Activated CD4-positive, alpha-beta T cell treated with anti-CD3 and anti-CD28 coated beads, Interleukin-10, Interleukin-2, amounts not matched to agents 100 ng/mL and 50 ng/mL, durations not matched to agents 16 hours and 8 hours (primary cell): Measurements from ENCODE around the gene TUBGCP3.
A peak's percentile ranks its signal among the peaks of the same experiment; 100 is the strongest.

Experiments used
- DNase-seq: peaks from one replicate; pipeline ENCODE4 v3.0.0-alpha.2; 2020

The TUBGCP3 gene

DNA sequence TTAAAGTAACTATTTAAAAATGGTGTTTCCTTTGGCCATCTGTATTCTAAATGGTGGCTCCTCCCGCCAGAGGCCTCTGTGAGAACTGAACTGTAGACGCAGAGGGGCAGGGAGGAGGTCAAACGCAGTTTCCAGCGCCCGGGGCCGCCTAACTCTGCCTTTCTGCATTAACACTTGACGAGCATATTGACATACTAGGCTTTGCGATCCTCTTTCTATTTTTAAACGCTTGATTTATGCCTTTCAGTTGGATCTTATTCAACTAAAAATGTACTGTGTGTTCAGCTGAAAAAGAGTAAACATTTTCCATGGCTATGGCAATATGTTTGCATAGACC lies 137.1 kb downstream of the TUBGCP3 start:
- DNase-seq, result no peak

- DNase-seq, result no peak
These were observed 137.6 kb downstream of the TUBGCP3 start for GRCh38 chr13:112450118-112450903.

DNA sequence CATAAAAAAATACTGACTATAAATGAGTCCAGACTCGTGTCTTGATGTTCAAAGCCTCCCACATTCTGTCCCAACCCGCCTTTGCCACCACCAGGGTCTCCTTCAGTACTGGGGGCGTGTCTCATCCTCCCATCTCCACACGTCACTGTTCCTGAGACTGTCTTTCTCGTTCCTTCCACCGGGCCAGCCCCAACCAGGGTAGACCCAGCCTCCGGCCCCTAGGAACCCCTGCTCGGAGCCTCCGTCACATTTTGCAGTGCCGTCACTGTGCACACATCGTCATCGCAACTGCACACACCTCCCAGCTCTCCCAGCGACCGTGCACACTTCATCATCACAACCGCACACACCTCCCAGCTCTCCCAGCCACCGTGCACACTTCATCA lies 138.4 kb downstream of the TUBGCP3 start:
- DNase-seq, result no peak

GRCh38 chr13:112448621-112449544 lies 139.1 kb downstream of the TUBGCP3 start:
- DNase-seq, result no peak

- DNase-seq, result no peak
These were observed 140.0 kb downstream of the TUBGCP3 start for GRCh38 chr13:112447761-112448603.

DNA sequence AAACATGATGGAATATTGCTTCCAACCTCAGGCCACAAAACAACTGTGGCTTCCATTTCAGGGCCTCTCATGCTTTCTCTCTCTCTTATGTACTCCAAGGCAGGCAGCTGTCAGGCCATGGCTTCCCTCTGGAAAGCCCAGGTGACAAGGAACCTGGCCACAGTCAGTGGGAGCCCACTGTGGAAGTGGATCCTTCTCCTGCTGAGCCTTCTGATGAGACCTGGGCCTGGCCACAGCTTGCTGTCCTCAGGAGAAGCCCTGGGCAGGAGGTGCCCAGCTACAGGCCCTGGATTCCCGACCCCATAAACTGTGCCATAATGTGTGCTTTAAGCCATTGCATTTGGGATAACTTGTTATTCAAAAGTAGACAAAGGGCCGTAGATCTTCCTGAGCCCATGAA lies 140.6 kb downstream of the TUBGCP3 start:
- DNase-seq, result no peak

DNA sequence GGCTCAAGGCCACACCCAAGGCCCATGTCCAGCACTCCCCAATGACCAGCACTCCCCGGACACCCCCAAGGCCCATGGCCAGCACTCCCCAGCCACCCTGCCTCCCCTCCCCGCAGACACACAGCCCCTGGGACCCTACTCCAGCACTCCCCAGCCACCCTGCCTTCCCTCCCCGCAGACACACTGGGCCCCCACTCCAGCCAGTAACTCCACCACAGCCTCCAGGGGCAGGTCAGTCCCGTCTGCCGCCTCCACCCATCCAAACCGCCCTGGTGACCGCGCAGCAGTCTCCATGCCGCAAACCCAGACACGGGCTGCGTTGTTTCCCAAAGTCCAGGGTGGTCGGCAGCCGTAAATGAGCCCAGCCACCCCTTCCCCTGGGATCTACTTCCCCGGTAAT lies 141.1 kb downstream of the TUBGCP3 start:
- no peak for DNase-seq

DNA sequence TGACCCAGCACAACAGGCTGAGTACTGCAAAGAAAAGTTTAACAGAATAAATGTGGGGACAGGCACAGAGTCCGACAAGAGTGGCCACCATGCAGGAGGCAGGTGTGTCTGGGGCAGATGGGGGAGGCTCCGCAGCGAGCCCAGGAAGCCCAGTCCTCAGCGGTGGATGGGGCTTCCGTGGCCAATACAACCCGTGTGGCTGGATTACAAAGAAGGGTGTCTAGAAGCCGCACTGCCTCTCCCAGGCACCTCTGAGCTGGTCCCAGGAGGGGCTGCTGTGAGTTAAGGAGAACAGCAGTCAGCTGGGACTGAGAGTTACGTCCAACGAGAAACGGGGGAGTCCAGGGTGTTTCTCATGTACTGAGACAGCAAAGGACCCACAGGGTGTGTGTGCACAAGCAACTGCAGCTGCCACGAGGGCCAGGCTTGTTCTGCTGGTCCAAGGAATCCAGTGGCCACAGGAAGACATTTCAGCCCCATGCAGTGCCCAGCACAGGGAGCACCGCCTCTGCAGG lies 141.5 kb downstream of the TUBGCP3 start:
- no peak for DNase-seq

DNA sequence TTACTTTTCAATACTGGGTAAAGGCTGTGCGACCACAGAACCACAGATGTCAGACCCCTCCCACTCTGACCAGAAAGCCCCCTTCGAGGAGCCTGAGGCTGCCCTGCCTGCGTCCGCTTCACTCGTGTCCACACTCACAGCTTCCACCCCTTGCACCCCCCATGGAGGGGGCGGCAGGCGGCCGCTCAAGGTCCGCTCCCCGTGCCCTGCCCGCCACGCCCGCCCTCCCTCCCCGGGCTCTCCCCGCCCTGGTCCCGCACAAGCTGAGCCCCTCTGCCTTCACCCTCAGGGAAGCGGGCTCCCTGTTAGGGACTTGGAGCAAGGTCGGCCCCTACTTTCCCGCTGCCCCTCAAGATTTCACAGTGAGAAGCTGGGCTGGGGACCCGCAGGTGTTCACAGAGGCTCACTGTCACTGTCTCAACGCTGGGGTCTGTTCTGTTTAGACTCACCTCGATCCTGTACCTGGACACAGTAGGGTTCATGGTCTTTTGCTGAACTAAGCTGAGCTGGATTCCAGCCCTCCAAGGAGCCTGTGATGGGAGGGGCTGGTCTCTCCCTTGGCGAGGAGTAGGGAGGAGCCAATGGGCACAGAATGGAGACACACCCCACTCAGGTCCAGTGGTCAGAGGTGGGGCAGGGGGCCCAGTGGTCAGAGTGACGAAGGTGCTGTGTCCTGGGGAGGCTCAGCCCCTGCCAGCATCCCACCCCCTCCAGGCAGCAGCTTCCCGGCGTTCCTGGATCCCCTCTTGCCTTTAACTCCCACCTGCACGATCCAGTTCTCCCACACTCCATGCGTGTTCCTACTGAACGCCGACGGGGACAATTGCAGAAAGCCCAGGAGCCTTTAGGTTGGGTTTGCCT lies 142.3 kb downstream of the TUBGCP3 start:
- DNase-seq, result no peak

DNA sequence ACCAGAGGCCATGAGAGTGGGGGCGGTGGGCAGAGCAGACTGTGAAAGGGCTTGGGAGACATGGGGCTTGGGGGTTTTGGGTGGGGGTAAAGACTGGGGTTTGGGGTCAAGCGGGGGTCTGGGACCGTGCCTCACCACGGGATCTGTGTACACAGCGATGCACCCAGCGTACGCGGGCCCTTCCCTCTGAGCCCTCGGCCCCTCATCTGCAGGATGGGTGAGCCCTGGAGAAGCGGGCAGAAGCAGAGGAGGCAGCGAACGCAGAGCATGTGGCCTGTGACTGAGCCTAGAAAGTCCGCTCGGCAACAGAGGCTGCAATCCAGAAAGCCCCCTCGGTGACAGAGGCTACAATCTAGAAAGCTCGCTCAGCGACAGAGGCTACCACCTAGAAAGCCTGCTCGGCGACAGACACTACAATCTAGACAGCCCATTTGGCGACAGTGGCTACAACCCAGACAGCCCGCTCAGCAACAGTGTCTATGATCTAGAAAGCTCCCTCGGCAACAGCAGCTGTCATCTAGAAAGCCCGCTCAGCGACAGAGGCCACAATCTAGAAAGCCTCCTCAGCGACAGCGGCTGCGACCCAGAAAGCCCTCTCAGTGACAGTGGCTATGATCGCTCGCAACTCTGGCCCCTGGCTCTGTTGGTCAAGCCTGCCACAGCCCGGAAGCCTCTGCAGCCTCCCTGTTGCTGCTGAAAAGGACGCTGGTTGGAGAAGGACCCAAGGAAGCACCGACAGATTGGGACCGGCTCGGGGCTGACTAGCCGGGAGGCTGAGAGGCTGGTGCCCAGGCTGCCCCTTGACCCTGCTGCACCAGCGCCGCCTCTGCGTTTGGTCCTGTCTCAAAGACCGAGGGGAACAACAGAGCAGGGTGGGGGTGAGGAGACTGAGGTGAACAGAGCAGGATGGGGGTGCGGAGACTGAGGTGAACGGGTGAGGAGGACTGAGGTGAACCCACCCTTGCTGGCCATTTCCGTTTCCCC lies 143.2 kb downstream of the TUBGCP3 start:
- no peak for DNase-seq

GRCh38 chr13:112443995-112444311 lies 144.0 kb downstream of the TUBGCP3 start:
- peak; percentile 66 for DNase-seq

- peak; percentile 18 for DNase-seq
These were observed 144.6 kb downstream of the TUBGCP3 start for GRCh38 chr13:112443191-112443994.

DNA sequence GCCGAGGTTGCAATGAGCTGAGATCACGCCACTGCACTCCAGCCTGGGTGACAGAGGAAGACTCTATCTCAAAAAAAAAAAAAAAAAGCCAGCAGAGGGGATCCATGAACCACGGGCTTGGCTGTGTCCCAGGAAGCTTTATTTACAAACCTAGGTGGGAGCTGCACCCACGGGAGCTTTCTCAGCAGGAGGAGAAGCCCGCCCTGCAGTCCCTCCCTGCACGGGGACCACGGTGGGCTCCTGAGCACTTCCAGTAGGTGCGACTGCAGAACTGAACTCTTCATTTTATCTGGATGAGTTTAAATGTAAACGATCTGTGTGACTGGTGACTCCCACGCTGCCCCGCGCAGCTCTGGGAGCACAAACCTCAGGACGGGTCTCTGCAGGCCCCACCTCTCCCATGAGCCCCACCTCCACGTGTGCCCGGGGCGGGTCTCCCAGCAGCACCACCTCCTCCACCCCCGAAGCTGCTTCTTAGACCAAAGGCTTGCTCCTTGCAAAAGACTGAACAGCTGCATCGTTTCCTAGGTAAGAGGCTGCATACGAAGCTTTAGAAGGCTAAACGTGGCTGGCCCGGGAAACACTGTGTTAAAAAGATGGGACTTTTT lies 145.4 kb downstream of the TUBGCP3 start:
- no peak for DNase-seq

DNA sequence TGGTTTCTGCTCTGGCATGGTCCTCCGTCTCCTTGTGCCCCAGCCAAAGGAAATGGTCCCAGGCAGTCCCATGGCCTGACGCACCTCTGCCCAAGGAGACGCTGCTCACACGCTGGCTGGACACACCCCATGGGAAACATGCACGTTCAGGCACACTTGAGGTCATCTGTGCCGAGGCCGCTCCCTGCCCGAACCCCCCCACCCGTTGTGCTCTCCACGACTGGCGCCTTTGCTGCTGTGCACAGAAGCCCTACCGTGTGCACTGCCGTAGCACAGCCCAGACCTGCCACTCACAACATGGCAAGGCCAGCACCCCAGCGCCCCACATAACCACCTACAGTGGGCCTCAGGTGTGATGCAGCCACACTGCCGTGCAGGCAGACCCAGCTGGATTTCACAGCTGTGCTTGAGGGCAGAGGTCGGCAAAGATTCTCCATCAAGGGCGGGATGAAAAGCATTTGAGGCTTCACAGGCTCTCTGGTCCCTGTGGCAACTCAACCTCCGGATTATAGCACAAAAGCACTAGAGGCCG lies 146.1 kb downstream of the TUBGCP3 start:
- no peak for DNase-seq

- no peak for DNase-seq
These were observed 146.7 kb downstream of the TUBGCP3 start for GRCh38 chr13:112441226-112441625.

DNA sequence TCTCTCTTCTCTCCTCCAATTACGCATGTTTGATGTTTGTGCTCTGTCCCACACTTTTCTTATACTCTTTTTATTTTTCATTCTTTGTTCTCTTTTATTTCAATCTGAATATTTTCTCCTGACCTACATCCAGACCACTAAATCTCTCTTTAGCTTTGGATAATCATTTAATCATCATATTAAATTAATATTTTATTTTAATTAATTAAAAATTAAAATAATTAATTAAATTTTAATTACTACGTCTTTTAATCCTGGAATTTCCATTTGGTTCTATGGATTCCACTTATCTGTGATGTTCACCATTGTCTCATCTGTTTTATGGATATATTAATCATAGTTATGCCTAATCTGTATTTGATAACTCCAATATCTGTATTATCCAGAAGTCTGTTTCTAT lies 149.4 kb downstream of the TUBGCP3 start:
- DNase-seq, result no peak

DNA sequence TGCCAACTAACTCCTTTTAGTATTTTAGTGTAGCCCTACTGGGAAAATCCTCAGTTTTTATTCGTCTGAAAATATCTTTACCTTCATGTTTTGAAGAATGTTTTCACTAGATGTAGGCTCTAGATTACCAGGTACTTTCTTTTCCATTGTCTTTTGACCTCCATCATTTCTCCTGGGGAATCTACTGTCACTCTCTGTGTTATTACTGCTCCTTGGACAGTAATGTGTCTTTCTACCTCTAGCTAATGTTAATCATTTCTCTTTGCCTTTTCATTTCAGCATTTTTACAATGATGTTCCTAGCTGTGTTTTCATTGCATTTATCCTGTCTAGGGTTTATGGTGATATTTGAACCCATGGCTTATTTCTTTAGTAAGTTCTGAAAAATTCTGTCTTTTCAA lies 149.9 kb downstream of the TUBGCP3 start:
- no peak for DNase-seq

GRCh38 chr13:112435973-112436372 lies 152.0 kb downstream of the TUBGCP3 start:
- no peak for DNase-seq
